Amniotic stem cell (primary cell): ENCODE measurements around the gene IFNGR1.

Experiments used
- DNase-seq: peaks from one replicate; lab custom pipeline; 2025; lab: John Stamatoyannopoulos, UW

Gene IFNGR1

GRCh38 chr6:137149035-137149393, 70.2 kb downstream of the IFNGR1 start:
- DNase-seq = no peak

GRCh38 chr6:137148306-137149034, 70.7 kb downstream of the IFNGR1 start:
- DNase-seq = no peak
